Stimulated activated CD4-positive, alpha-beta T cell treated with anti-CD3 and anti-CD28 coated beads, TNF-alpha, amount 100 ng/mL, for 1 hour (primary cell): ENCODE results near the gene QKI.
"Not testable (repeated sequence)": the region's sequence is repeated elsewhere in the genome, so short reads cannot be mapped to it uniquely, and the experiment has no call there.

ENCODE experiments used
- DNase-seq, 3 donors: peaks; one replicate each; pipeline ENCODE4 v3.0.0-alpha.2; 2020; ENCODE audit warnings: low read depth in 3 of 3, low spot score in 1 of 3

Gene QKI

GRCh38 chr6:163572612-163573011 is 158.1 kb downstream of the QKI start:
- DNase-seq = no peak

- no peak for DNase-seq
Measured at GRCh38 chr6:163573503-163574179, 159.1 kb downstream of the QKI start.

- DNase-seq = no peak
Measured at GRCh38 chr6:163576114-163576513, 161.6 kb downstream of the QKI start.

GRCh38 chr6:163577404-163577803 is 162.9 kb downstream of the QKI start:
- no peak for DNase-seq

GRCh38 chr6:163579111-163579879 is 164.8 kb downstream of the QKI start:
- no peak for DNase-seq

GRCh38 chr6:163579880-163580295 is 165.4 kb downstream of the QKI start:
- no peak for DNase-seq

GRCh38 chr6:163580311-163581030 is 166.0 kb downstream of the QKI start:
- DNase-seq = no peak

- DNase-seq = no peak
Measured at GRCh38 chr6:163583558-163583957, 169.0 kb downstream of the QKI start.

- no peak for DNase-seq
Measured at GRCh38 chr6:163585932-163586437, 171.5 kb downstream of the QKI start.

- DNase-seq = no peak
Measured at GRCh38 chr6:163586888-163587287, 172.4 kb downstream of the QKI start.

GRCh38 chr6:163588220-163588919 is 173.9 kb downstream of the QKI start:
- no peak for DNase-seq

- no peak for DNase-seq
Measured at GRCh38 chr6:163589387-163589786, 174.9 kb downstream of the QKI start.

GRCh38 chr6:163590132-163590531 is 175.6 kb downstream of the QKI start:
- not testable (repeated sequence) for DNase-seq

GRCh38 chr6:163592872-163593271 is 178.4 kb downstream of the QKI start:
- no peak for DNase-seq

- no peak for DNase-seq
Measured at GRCh38 chr6:163596174-163596573, 181.7 kb downstream of the QKI start.

- DNase-seq = no peak
Measured at GRCh38 chr6:163599136-163599535, 184.6 kb downstream of the QKI start.

- DNase-seq = no peak
Measured at GRCh38 chr6:163599684-163600083, 185.2 kb downstream of the QKI start.

GRCh38 chr6:163600331-163600730 is 185.8 kb downstream of the QKI start:
- no peak for DNase-seq

GRCh38 chr6:163600781-163601180 is 186.3 kb downstream of the QKI start:
- DNase-seq = no peak

- no peak for DNase-seq
Measured at GRCh38 chr6:163602851-163603250, 188.3 kb downstream of the QKI start.

- no peak for DNase-seq
Measured at GRCh38 chr6:163603395-163603794, 188.9 kb downstream of the QKI start.
